Osteocyte (in vitro differentiated cells): ENCODE measurements around the gene PDE6B. TPM values are rescaled to one million over a fixed set of nuclear protein-coding genes. Genes with fewer than 3 reads are reported as not detected.

ENCODE experiments used
- DNase-seq: peaks from one replicate; pipeline ENCODE4 v3.0.0; 2021; ENCODE audit warnings: mixed read lengths; ENCODE audit not compliant: unreplicated experiment; ENCODE audit errors: extremely low spot score
- H3K27ac Mint-ChIP-seq: one replicate; pipeline ENCODE4 v1.8.0; 2021; ENCODE audit warnings: mild to moderate bottlenecking, mixed read lengths; ENCODE audit not compliant: unreplicated experiment
- H3K27me3 Mint-ChIP-seq: one replicate; pipeline ENCODE4 v1.8.0; 2021; ENCODE audit warnings: mixed read lengths; ENCODE audit not compliant: unreplicated experiment
- H3K36me3 Mint-ChIP-seq: one replicate; pipeline ENCODE4 v1.8.0; 2021; ENCODE audit warnings: mixed read lengths; ENCODE audit not compliant: unreplicated experiment
- H3K4me1 Mint-ChIP-seq: one replicate; pipeline ENCODE4 v1.8.0; 2021; ENCODE audit warnings: mixed read lengths; ENCODE audit not compliant: unreplicated experiment
- H3K4me3 Mint-ChIP-seq: one replicate; pipeline ENCODE4 v1.8.0; 2021; ENCODE audit warnings: mild to moderate bottlenecking, moderate library complexity, mixed read lengths; ENCODE audit not compliant: unreplicated experiment
- H3K9me3 Mint-ChIP-seq: one replicate; pipeline ENCODE4 v1.8.0; 2021; ENCODE audit warnings: mixed read lengths; ENCODE audit not compliant: unreplicated experiment
- CTCF ChIP-seq: fragments of 200-600 bp; sonication (generic); IDR thresholded peaks from 2 replicates; pipeline ENCODE4 v1.5.0; 2021; ENCODE audit warnings: antibody characterized with exemption, mild to moderate bottlenecking, moderate library complexity
- total RNA-seq: library from RNA; stranded (reverse); gene quantifications from 2 replicates; pipeline ENCODE4 v1.2.1, GENCODE V29; 2021

The PDE6B gene
- total RNA-seq, 1 donor from 2014 or later, result 1.6 TPM

DNA sequence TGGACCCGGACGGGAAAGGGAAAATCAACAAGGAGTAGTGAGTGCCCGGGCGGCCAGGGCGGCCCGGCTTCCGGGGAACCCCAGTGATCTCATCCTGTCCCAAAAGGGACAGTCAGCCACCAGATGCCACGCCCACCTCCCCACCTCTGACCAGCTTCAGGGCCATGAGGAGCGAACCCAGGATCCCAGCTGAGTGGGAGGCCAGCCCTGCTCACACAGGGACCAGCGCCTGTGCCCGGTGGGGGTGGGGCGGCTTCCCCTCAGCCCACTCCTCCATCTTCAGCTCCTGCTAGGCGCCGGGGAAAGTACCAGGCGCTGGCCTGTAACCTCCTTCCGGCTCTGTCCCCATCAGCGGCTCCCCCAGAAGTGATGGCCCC, 55.2 kb downstream of the PDE6B start:
- H3K27me3 Mint-ChIP-seq, result no peaks in the 10 kb centered on the region
- no peak for TF ChIP-seq CTCF
- DNase-seq, result no peak
- H3K4me3 Mint-ChIP-seq, result peak overlapping the region; percentile 50
- no peaks in the 10 kb centered on the region for H3K9me3 Mint-ChIP-seq
- H3K27ac Mint-ChIP-seq, result no peak overlapping the region
- H3K36me3 Mint-ChIP-seq, result no peaks in the 10 kb centered on the region
- peaks cover 9% of the 10 kb centered on the region for H3K4me1 Mint-ChIP-seq

DNA sequence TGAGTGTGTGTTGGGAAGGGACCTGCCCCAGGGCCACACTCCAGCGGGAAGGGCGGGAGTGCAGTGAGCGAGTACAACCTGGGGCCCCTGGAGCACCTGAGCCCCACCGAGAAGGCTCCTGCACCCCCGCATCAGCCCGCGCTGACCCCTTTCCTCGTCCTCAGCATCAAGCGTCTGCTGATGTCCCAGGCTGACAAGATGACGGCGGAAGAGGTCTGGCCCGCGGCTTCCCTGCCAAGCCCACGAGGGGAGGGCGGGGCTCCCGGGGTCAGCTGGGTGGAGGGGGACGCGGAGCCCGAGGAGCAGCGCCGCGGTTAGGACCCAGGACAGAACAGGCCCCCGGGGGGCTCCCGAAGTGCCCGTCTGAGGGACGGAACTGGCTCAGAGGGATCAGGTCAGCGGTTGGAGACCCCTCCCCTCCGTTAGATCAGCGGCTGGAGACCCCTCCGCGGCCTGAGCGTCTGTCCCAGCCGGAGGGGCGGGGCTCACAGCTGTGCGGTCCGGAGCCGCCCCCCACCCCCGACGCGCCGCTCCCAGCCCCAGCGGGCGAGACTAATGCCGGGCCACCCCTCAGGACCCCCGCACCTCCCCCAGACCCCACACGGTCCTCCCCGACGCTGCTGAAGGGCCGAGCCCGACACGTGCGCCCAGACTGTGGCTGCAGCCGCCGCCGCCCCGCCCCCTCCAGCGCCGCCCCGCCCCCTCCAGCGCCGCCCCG, 55.7 kb downstream of the PDE6B start:
- H3K4me3 Mint-ChIP-seq, result peak overlapping the region; percentile 50
- H3K27me3 Mint-ChIP-seq, result no peaks in the 10 kb centered on the region
- H3K36me3 Mint-ChIP-seq, result no peaks in the 10 kb centered on the region
- no peaks in the 10 kb centered on the region for H3K9me3 Mint-ChIP-seq
- DNase-seq, result no peak
- H3K4me1 Mint-ChIP-seq, result peaks cover 9% of the 10 kb centered on the region
- H3K27ac Mint-ChIP-seq, result no peak overlapping the region
- no peak for TF ChIP-seq CTCF

DNA sequence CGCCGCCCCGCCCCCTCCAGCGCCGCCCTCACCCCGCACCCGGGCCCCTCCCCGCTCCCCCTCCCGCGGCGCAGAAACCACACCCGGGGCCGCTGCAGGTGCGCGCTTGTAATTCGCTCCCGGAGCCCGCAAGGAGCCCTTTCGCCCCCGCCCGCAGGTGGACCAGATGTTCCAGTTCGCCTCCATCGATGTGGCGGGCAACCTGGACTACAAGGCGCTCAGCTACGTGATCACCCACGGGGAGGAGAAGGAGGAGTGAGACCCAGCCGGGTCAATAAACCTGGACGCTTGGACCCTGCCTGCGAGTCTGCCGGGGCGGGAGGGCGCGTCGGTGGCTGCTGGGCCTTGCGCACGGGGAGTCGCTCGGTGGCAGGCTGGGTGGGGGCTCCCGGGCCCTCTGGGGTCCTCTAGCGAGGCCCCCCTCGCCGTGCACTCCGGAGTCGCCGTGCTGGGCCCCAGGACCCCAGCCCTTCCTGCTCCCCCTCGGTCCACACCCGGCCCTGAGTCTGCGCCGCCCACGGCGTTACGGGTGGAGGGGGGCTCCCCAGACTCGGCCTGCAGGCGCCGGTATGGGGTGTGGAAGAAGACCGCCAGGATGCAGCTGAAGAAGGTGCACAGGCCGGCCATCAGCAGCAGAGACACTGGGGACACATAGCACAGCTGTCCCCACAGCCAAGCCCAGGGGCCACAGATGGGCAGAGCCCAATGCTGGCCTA, 56.5 kb downstream of the PDE6B start:
- no peak for DNase-seq
- H3K27ac Mint-ChIP-seq, result no peak overlapping the region

GRCh38 chr4:682490-683172, 57.3 kb downstream of the PDE6B start:
- Mint-ChIP-seq H3K4me1 (peaks cover 14% of the 10 kb centered on the region), H3K9me3 (no peaks in the 10 kb centered on the region), H3K4me3 (peak overlapping the region; percentile 38), H3K27ac (no peak overlapping the region), H3K27me3 (no peaks in the 10 kb centered on the region), H3K36me3 (no peaks in the 10 kb centered on the region)
- no peak for TF ChIP-seq CTCF
- no peak for DNase-seq

More for the DNA sequence above, 56.5 kb downstream of the PDE6B start:
- H3K4me3 Mint-ChIP-seq, result no peak overlapping the region
- no peaks in the 10 kb centered on the region for H3K36me3 Mint-ChIP-seq
- TF ChIP-seq CTCF, result no peak
- no peaks in the 10 kb centered on the region for H3K27me3 Mint-ChIP-seq
- no peaks in the 10 kb centered on the region for H3K9me3 Mint-ChIP-seq
- H3K4me1 Mint-ChIP-seq, result peaks cover 9% of the 10 kb centered on the region
